Heart left ventricle (tissue), 16 donors: ENCODE measurements around the gene TKT. TPM values are rescaled to one million over a fixed set of nuclear protein-coding genes. Genes with fewer than 3 reads are reported as not detected.
"Not testable (repeated sequence)": the region's sequence is repeated elsewhere in the genome, so short reads cannot be mapped to it uniquely, and the experiment has no call there.

ENCODE experiments used
- ATAC-seq, 4 donors: fragments of 200-7000 bp; cut with Tn5 transposase; one replicate each; pipeline ENCODE4 v1.9.1; 2020 to 2022; ENCODE audit warnings: moderate library complexity in 4 of 4, mild to moderate bottlenecking in 3 of 4, moderate number of reproducible peaks in 1 of 4
- DNase-seq, 5 donors: peaks; one replicate each; pipeline ENCODE4 v3.0.0-alpha.2; 2020
- H3K27ac ChIP-seq, 12 donors: fragments of 200-600 bp; sonication (generic) in 4 of 12; one replicate each; pipeline versions ENCODE4 v1.5.0 to v1.8.0; 2016 to 2022; ENCODE audit warnings: mild to moderate bottlenecking in 2 of 12
- H3K27me3 ChIP-seq, 9 donors: fragments of 200-600 bp; sonication (generic) in 2 of 9; one replicate each; pipeline versions ENCODE4 v1.5.1 to v1.8.0; 2016 to 2022; ENCODE audit warnings: mild to moderate bottlenecking in 3 of 9
- H3K36me3 ChIP-seq, 9 donors: fragments of 200-600 bp; sonication (generic) in 2 of 9; one replicate each; pipeline versions ENCODE4 v1.5.0 to v1.8.0; 2018 to 2022; ENCODE audit warnings: mild to moderate bottlenecking in 2 of 9
- H3K4me1 ChIP-seq, 12 donors: fragments of 200-600 bp; sonication (generic) in 4 of 12; one replicate each; pipeline versions ENCODE4 v1.5.0 to v1.8.0; 2016 to 2022; ENCODE audit warnings: mild to moderate bottlenecking in 3 of 12
- H3K4me3 ChIP-seq, 12 donors: fragments of 200-600 bp; sonication (generic) in 4 of 12; one replicate each; pipeline versions ENCODE4 v1.5.0 to v1.8.0; 2017 to 2022; ENCODE audit warnings: mild to moderate bottlenecking in 9 of 12, moderate library complexity in 4 of 12
- H3K9me3 ChIP-seq, 12 donors: fragments of 200-600 bp; sonication (generic) in 4 of 12; one replicate each; pipeline versions ENCODE4 v1.5.0 to v1.8.0; 2016 to 2022; ENCODE audit warnings: mild to moderate bottlenecking in 1 of 12
- CTCF ChIP-seq, 12 donors: fragments of 200-600 bp; sonication (generic) in 4 of 12; IDR thresholded peaks; one replicate each; pipeline versions ENCODE4 v1.5.0 to v1.8.0; 2018 to 2022; ENCODE audit warnings: antibody characterized with exemption in 12 of 12, mild to moderate bottlenecking in 5 of 12
- POLR2A ChIP-seq, 2 donors: fragments of 450-650 bp; IDR thresholded peaks; one replicate each; pipeline ENCODE4 v1.6.1; 2017; ENCODE audit warnings: antibody characterized with exemption in 2 of 2, mild to moderate bottlenecking in 2 of 2, moderate library complexity in 2 of 2
- whole genome bisulfite sequencing, 4 donors: extraction: QIAGEN DNeasy Blood & Tissue Kit in 2 of 4; methylation state at CpG; one replicate each; pipeline versions ENCODE4 v1.1.5 to v1.1.7; 2013 to 2018; 5-methylcytosine and 5-hydroxymethylcytosine counted together
- intact Hi-C, 10 donors: fragments of 100-400 bp; cut with DNase I; formaldehyde crosslinking; loops; one replicate each; pipeline versions ENCODE4 v1.11.1 to v1.14.2; 2022
- polyA plus RNA-seq, 2 donors: library from polyadenylated mRNA; stranded (reverse); fragments of 200-250 nt; gene quantifications; one replicate each; pipeline ENCODE4 v1.2.3, GENCODE V29; 2013
- total RNA-seq, 9 donors: library from RNA; depleted of rRNA in 2 of 9; stranded (reverse); fragments of >200 nt in 2 of 9; fragmentation: NEBNext Ultra II Directional in 3 of 9; extraction: Animal tissue kit (Norgen Biotek cat#: 25700) in 3 of 9; gene quantifications; one replicate each; pipeline versions ENCODE4 v1.1.0 to v1.2.4, GENCODE V29; 2016 to 2023
- donor health status: ischemic (EF 13 %, LVEDD 7.1; RV severe dilation, severe dysfunction).
- donor health status: healthy with polysubstance abuse.
- donor health status: DM: no; HTN: yes; CAD: no.
- donor health status: DM: no; HTN: no; CAD: no.
- donor health status: ischemic (EF 25% LVEDD 6.9; RV normal size, moderate dysfunction).
- donor health status: ischemic (EF 25% LVEDD 5.7; RV mildly dilated, moderate dysfunction).
- donor health status: healthy.
- donor health status: DM: yes; HTN: yes; CAD: no.
- donor health status: ischemic (EF 35%, LVEDD 5.7; RV mildly dilated, moderate dysfunction).
- donor health status: nonischemic (EF 11% LVEDD 7.7; RV severe dilation, severe dysfunction).
- donor health status: DM: yes; HTN: yes; CAD: no.
- donor health status: PGD.
- donor health status: ischemic (EF 29% LVEDD 5.4; RV normal size, mild dysfunction).
- donor health status: nonischemic (EF 23%, LVEDD 6.1; RV moderate dilation, normal function).

The TKT gene
- total and polyA plus RNA-seq, 11 donors, result 20.6 to 111 (median 36.6) TPM

GRCh38 chr3:53300826-53301225 is 45.0 kb upstream of the TKT start:
- Histone ChIP-seq H3K4me1 (peaks cover 0 to 24% (median 7%) of the 10 kb centered on the region in 12 donors), H3K4me3 (no peak overlapping the region), H3K27me3 (no peaks in the 10 kb centered on the region), H3K9me3 (no peaks in the 10 kb centered on the region), H3K27ac (no peak overlapping the region), H3K36me3 (peaks cover 0 to 88% (median 77%) of the 10 kb centered on the region in 9 donors)
- DNase-seq (no peak), ATAC-seq (no peak)
- 89 to 95% (median 94%) methylated on average over 3 of the region's 3 CpGs for WGBS, 4 donors
- TF ChIP-seq POLR2A (IDR thresholded peaks at IDR 0.05) (no peak), CTCF (IDR thresholded peaks at IDR 0.05) (no peak)
- intact Hi-C loops, result loop anchor here in 2 of 10 donors (2.0 kb wide), 1 partner anchor 410 kb away; no protein-coding TSS in a partner anchor

GRCh38 chr3:53299611-53300023 is 43.8 kb upstream of the TKT start:
- intact Hi-C loops, result loop anchor here in 9 of 10 donors (1.0 to 10.0 kb wide), 5 partner anchors 409 to 555 kb away; no protein-coding TSS in a partner anchor
- peak; percentile 83 to 95 (median 88) for TF ChIP-seq CTCF (IDR thresholded peaks at IDR 0.05)
- 43 to 51% (median 48%) methylated on average over 5 of the region's 5 CpGs for WGBS, 4 donors

GRCh38 chr3:53295410-53295809 is 39.6 kb upstream of the TKT start:
- Histone ChIP-seq H3K4me3 (no peak overlapping the region), H3K4me1 (peaks cover 0 to 25% (median 7%) of the 10 kb centered on the region in 12 donors), H3K9me3 (no peaks in the 10 kb centered on the region), H3K27me3 (no peaks in the 10 kb centered on the region), H3K27ac (no peak overlapping the region), H3K36me3 (peaks cover 0 to 65% (median 55%) of the 10 kb centered on the region in 9 donors)
- no peak for ATAC-seq
- no peak for TF ChIP-seq POLR2A (IDR thresholded peaks at IDR 0.05)
- no peak for TF ChIP-seq CTCF (IDR thresholded peaks at IDR 0.05)
- intact Hi-C loops, result loop anchor here in 4 of 10 donors (2.0 to 10.0 kb wide), 3 partner anchors 75 to 559 kb away; no protein-coding TSS in a partner anchor
- DNase-seq, result no peak
- WGBS, 4 donors, result 57 to 75% (median 70%) methylated on average over 1 of the region's 1 CpG

More at GRCh38 chr3:53299611-53300023, 43.8 kb upstream of the TKT start:
- not testable (repeated sequence) for H3K27me3 ChIP-seq, DNase-seq, H3K9me3 ChIP-seq, H3K4me3 ChIP-seq
- Histone ChIP-seq H3K4me1 (peaks cover 0 to 27% (median 7%) of the 10 kb centered on the region in 12 donors), H3K27ac (peak overlapping the region in 6 of 12 donors; percentile 24 to 72 (median 56)), H3K36me3 (peaks cover 0 to 84% (median 69%) of the 10 kb centered on the region in 9 donors)
- peak in 3 of 4 donors; percentile 26 to 54 (median 42) for ATAC-seq

GRCh38 chr3:53293867-53294266 is 38.0 kb upstream of the TKT start:
- ATAC-seq (peak in 3 of 4 donors; percentile 61 to 75 (median 66)), DNase-seq (no peak)
- TF ChIP-seq CTCF (IDR thresholded peaks at IDR 0.05), result no peak
- TF ChIP-seq POLR2A (IDR thresholded peaks at IDR 0.05), result no peak
- H3K27ac ChIP-seq, result no peak overlapping the region
- H3K27me3 ChIP-seq, result no peaks in the 10 kb centered on the region
- peaks cover 0 to 73% (median 59%) of the 10 kb centered on the region in 9 donors for H3K36me3 ChIP-seq
- WGBS, 4 donors, result 65 to 72% (median 71%) methylated on average over 8 of the region's 8 CpGs
- intact Hi-C loops, result loop anchor here in 1 of 10 donors (2.0 to 10.0 kb wide), 2 partner anchors 73 to 561 kb away; no protein-coding TSS in a partner anchor
- peaks cover 0 to 22% (median 0%) of the 10 kb centered on the region in 12 donors for H3K4me1 ChIP-seq
- no peaks in the 10 kb centered on the region for H3K9me3 ChIP-seq
- H3K4me3 ChIP-seq, result no peak overlapping the region
